ENCODE measurements around the gene SLC30A10.

The SLC30A10 gene

GRCh38 chr1:219966071-219966349, 37.7 kb upstream of the SLC30A10 start:
- Histone ChIP-seq H3K4me3 (ENCODE audit: low read length) (no peak overlapping the region), H3K27ac (ENCODE audit: low read length) (no peak overlapping the region), H3K9me2 (replicated peaks; ENCODE audit: insufficient read depth, low read length) (no peaks in the 10 kb centered on the region), H3K4me2 (ENCODE audit: low read depth, low read length) (no peak overlapping the region), H3K36me3 (replicated peaks; ENCODE audit: insufficient read depth, low read length) (0 out of 2 replicates have a peak, but pooled peaks cover 11% of the 10 kb centered on the region), H3K9me3 (replicated peaks; ENCODE audit: insufficient read depth, low read length) (no peaks in the 10 kb centered on the region), H2AFZ (ENCODE audit: low read length) (no peak overlapping the region), H4K20me1 (ENCODE audit: insufficient read depth, low read length) (no peaks in the 10 kb centered on the region), H3K4me1 (ENCODE audit: low read length) (no peaks in the 10 kb centered on the region), H3K27me3 (replicated peaks; ENCODE audit: insufficient read depth, low read length) (no peaks in the 10 kb centered on the region), H3K9ac (ENCODE audit: low read length) (no peak overlapping the region), H3F3A (ENCODE audit: insufficient read depth, low read length) (no peaks in the 10 kb centered on the region), H3K79me2 (ENCODE audit: low read length) (no peaks in the 10 kb centered on the region)
- DNase-seq, result no peak
- no peak for TF ChIP-seq EZH2 (optimal IDR thresholded peaks at IDR 0.05; ENCODE audit: low read depth, low read length)
- TF ChIP-seq EZH2phosphoT487 (IDR thresholded peaks at IDR 0.05; ENCODE audit: low read length), result no peak
- TF ChIP-seq CTCF (IDR thresholded peaks at IDR 0.05; ENCODE audit: low read length), result no peak

GRCh38 chr1:219965285-219966070, 37.1 kb upstream of the SLC30A10 start:
- Histone ChIP-seq H4K20me1 (ENCODE audit: insufficient read depth, low read length) (no peaks in the 10 kb centered on the region), H2AFZ (ENCODE audit: low read length) (no peak overlapping the region)
- TF ChIP-seq EZH2 (optimal IDR thresholded peaks at IDR 0.05; ENCODE audit: low read depth, low read length) (no peak), EZH2phosphoT487 (IDR thresholded peaks at IDR 0.05; ENCODE audit: low read length) (no peak), CTCF (IDR thresholded peaks at IDR 0.05; ENCODE audit: low read length) (no peak)

GRCh38 chr1:219963432-219963831, 35.1 kb upstream of the SLC30A10 start:
- DNase-seq, result no peak

More at GRCh38 chr1:219965285-219966070, 37.1 kb upstream of the SLC30A10 start:
- H3K27ac ChIP-seq (ENCODE audit: low read length), result no peak overlapping the region
- H3K4me2 ChIP-seq (ENCODE audit: low read depth, low read length), result no peak overlapping the region
- no peaks in the 10 kb centered on the region for H3K27me3 ChIP-seq (replicated peaks; ENCODE audit: insufficient read depth, low read length)
- no peaks in the 10 kb centered on the region for H3K4me1 ChIP-seq (ENCODE audit: low read length)
- no peaks in the 10 kb centered on the region for H3F3A ChIP-seq (ENCODE audit: insufficient read depth, low read length)
- H3K9ac ChIP-seq (ENCODE audit: low read length), result no peak overlapping the region
- no peaks in the 10 kb centered on the region for H3K79me2 ChIP-seq (ENCODE audit: low read length)
- no peaks in the 10 kb centered on the region for H3K9me2 ChIP-seq (replicated peaks; ENCODE audit: insufficient read depth, low read length)
- 0 out of 2 replicates have a peak, but pooled peaks cover 11% of the 10 kb centered on the region for H3K36me3 ChIP-seq (replicated peaks; ENCODE audit: insufficient read depth, low read length)
- H3K9me3 ChIP-seq (replicated peaks; ENCODE audit: insufficient read depth, low read length), result no peaks in the 10 kb centered on the region
- no peak for DNase-seq
- H3K4me3 ChIP-seq (ENCODE audit: low read length), result no peak overlapping the region

More at GRCh38 chr1:219963432-219963831, 35.1 kb upstream of the SLC30A10 start:
- Histone ChIP-seq H3K36me3 (replicated peaks; ENCODE audit: insufficient read depth, low read length) (0 out of 2 replicates have a peak, but pooled peaks cover 2% of the 10 kb centered on the region), H3F3A (ENCODE audit: insufficient read depth, low read length) (no peaks in the 10 kb centered on the region), H3K27me3 (replicated peaks; ENCODE audit: insufficient read depth, low read length) (no peaks in the 10 kb centered on the region), H3K9me2 (replicated peaks; ENCODE audit: insufficient read depth, low read length) (no peaks in the 10 kb centered on the region), H2AFZ (ENCODE audit: low read length) (no peak overlapping the region), H3K27ac (ENCODE audit: low read length) (no peak overlapping the region), H3K79me2 (ENCODE audit: low read length) (no peaks in the 10 kb centered on the region), H3K9me3 (replicated peaks; ENCODE audit: insufficient read depth, low read length) (no peaks in the 10 kb centered on the region), H4K20me1 (ENCODE audit: insufficient read depth, low read length) (no peaks in the 10 kb centered on the region), H3K4me3 (ENCODE audit: low read length) (no peak overlapping the region), H3K4me1 (ENCODE audit: low read length) (peaks cover 3% of the 10 kb centered on the region; the same call in 1 of the 2 replicates), H3K9ac (ENCODE audit: low read length) (no peak overlapping the region), H3K4me2 (ENCODE audit: low read depth, low read length) (no peak overlapping the region)
- no peak for TF ChIP-seq EZH2phosphoT487 (IDR thresholded peaks at IDR 0.05; ENCODE audit: low read length)
- TF ChIP-seq EZH2 (optimal IDR thresholded peaks at IDR 0.05; ENCODE audit: low read depth, low read length), result no peak
- TF ChIP-seq CTCF (IDR thresholded peaks at IDR 0.05; ENCODE audit: low read length), result no peak

Measured in MM.1S (cell line).